B cell (primary cell): ENCODE results near the gene TOP1. TPM values are rescaled to one million over a fixed set of nuclear protein-coding genes. Genes with fewer than 3 reads are reported as not detected.

ENCODE experiments used
- ATAC-seq: fragments of 200-7000 bp; cut with Tn5 transposase; one replicate; pipeline ENCODE4 v1.10.0; 2021; ENCODE audit warnings: low read depth, mild to moderate bottlenecking, moderate number of reproducible peaks, moderate library complexity
- CTCF ChIA-PET: fragments of 350-600 bp; sonication (Branson Sonifier 250); formaldehyde crosslinking; loops from one replicate; lab custom pipeline; 2021; ENCODE audit warnings: antibody characterized with exemption, inconsistent platforms; lab: Charles Lee
- POLR2A ChIA-PET: fragments of 350-600 bp; sonication (Branson Sonifier 250); formaldehyde crosslinking; loops from one replicate; lab custom pipeline; 2021; ENCODE audit warnings: antibody characterized with exemption; lab: Charles Lee
- DNase-seq: peaks from one replicate; pipeline ENCODE4 v3.0.0; 2013
- H2AFZ ChIP-seq: 2 replicates; pipeline ENCODE4 v1.6.1; 2012; ENCODE audit warnings: mild to moderate bottlenecking, low read depth, low read length; ENCODE audit not compliant: insufficient read depth, poor library complexity, severe bottlenecking
- H3K27ac ChIP-seq, 2 donors: 1 replicate in 1 of 2; 2 replicates in 1 of 2; pipeline ENCODE4 v1.5.1; 2012 to 2013; ENCODE audit warnings: low read length in 2 of 2, mild to moderate bottlenecking in 2 of 2, moderate library complexity in 1 of 2
- H3K27me3 ChIP-seq, 4 experiments: fragments of 200-600 bp in 1 of 4; sonication (generic) in 1 of 4; replicated peaks in 1 of 4; 1 replicate in 2 of 4; 2 replicates in 2 of 4; pipeline versions ENCODE4 v1.6.1 to v1.7.0; 2013 to 2016; ENCODE audit warnings: low read length in 3 of 4, mild to moderate bottlenecking in 2 of 4, mixed read lengths in 1 of 4, moderate library complexity in 1 of 4; ENCODE audit not compliant: insufficient read depth in 4 of 4, control insufficient read depth in 3 of 4; ENCODE audit errors: control extremely low read depth in 1 of 4
- H3K36me3 ChIP-seq, 2 experiments: replicated peaks in 1 of 2; 1 replicate in 1 of 2; 2 replicates in 1 of 2; pipeline versions ENCODE4 v1.6.1 to v1.7.1; 2013; ENCODE audit warnings: low read length in 1 of 2; ENCODE audit not compliant: insufficient read depth in 2 of 2, control insufficient read depth in 1 of 2; ENCODE audit errors: control extremely low read depth in 1 of 2, extremely low read depth in 1 of 2
- H3K4me1 ChIP-seq, 2 donors: fragments of 200-600 bp in 1 of 2; sonication (generic) in 1 of 2; 1 replicate in 1 of 2; 2 replicates in 1 of 2; pipeline versions ENCODE4 v1.5.1 to v1.6.1; 2013 to 2017; ENCODE audit warnings: low read length in 2 of 2; ENCODE audit not compliant: control insufficient read depth in 2 of 2, insufficient read depth in 2 of 2
- H3K4me2 ChIP-seq: replicated peaks from 2 replicates; pipeline ENCODE3; 2012; ENCODE audit warnings: mild to moderate bottlenecking, low read depth, low read length; ENCODE audit not compliant: poor library complexity, severe bottlenecking
- H3K4me3 ChIP-seq, 5 experiments: fragments of 200-600 bp in 1 of 5; sonication (generic) in 1 of 5; 1 replicate in 3 of 5; 2 replicates in 2 of 5; pipeline versions ENCODE4 v1.5.1 to v1.7.0; 2011 to 2016; ENCODE audit warnings: low read length in 4 of 5, mild to moderate bottlenecking in 4 of 5, low read depth in 2 of 5, control low read depth in 1 of 5, moderate library complexity in 1 of 5; ENCODE audit not compliant: insufficient read depth in 1 of 5; ENCODE audit errors: control extremely low read depth in 1 of 5, extremely low read depth in 1 of 5
- H3K79me2 ChIP-seq: fragments of 200-600 bp; sonication (generic); one replicate; pipeline ENCODE4 v1.6.0; 2016; ENCODE audit warnings: low read length; ENCODE audit not compliant: control insufficient read depth, insufficient read depth
- H3K9ac ChIP-seq: fragments of 200-600 bp; sonication (generic); 2 replicates; pipeline ENCODE4 v1.6.1; 2017; ENCODE audit warnings: mild to moderate bottlenecking, low read length, moderate library complexity
- H3K9me3 ChIP-seq, 3 donors: one replicate each; pipeline versions ENCODE4 v1.6.1 to v1.7.1; 2013; ENCODE audit warnings: low read length in 2 of 3; ENCODE audit not compliant: control insufficient read depth in 2 of 3, insufficient read depth in 1 of 3; ENCODE audit errors: control extremely low read depth in 1 of 3
- H4K20me1 ChIP-seq: 2 replicates; pipeline ENCODE4 v1.6.0; 2012; ENCODE audit warnings: mild to moderate bottlenecking, low read length; ENCODE audit not compliant: insufficient read depth, control insufficient read depth, poor library complexity, severe bottlenecking
- H3K27ac Mint-ChIP-seq: one replicate; pipeline ENCODE4 v1.8.0; 2021; ENCODE audit warnings: mixed read lengths
- H3K27me3 Mint-ChIP-seq: one replicate; pipeline ENCODE4 v1.8.0; 2021; ENCODE audit warnings: mixed read lengths
- H3K4me1 Mint-ChIP-seq: one replicate; pipeline ENCODE4 v1.8.0; 2021; ENCODE audit warnings: mixed read lengths
- H3K4me3 Mint-ChIP-seq: one replicate; pipeline ENCODE4 v1.8.0; 2021; ENCODE audit warnings: mixed read lengths
- H3K9me3 Mint-ChIP-seq: one replicate; pipeline ENCODE4 v1.8.0; 2022; ENCODE audit warnings: mixed read lengths; ENCODE audit not compliant: insufficient read depth
- EZH2 ChIP-seq: IDR thresholded peaks from 2 replicates; pipeline ENCODE4 v1.6.1; 2012; ENCODE audit warnings: borderline replicate concordance, low read depth, mild to moderate bottlenecking, moderate library complexity, low read length; ENCODE audit not compliant: insufficient read depth, poor library complexity, severe bottlenecking
- WGBS: methylation state at CpG from one replicate; pipeline ENCODE4 v1.1.5; 2013; ENCODE audit warnings: missing lambda C conversion rate; ENCODE audit not compliant: insufficient coverage; 5-methylcytosine and 5-hydroxymethylcytosine counted together
- intact Hi-C: fragments of 100-400 bp; cut with micrococcal nuclease; formaldehyde crosslinking; loops from one replicate; pipeline ENCODE4 v1.10.0; 2022
- polyA plus RNA-seq: library from polyadenylated mRNA; depleted of rRNA; stranded (reverse); fragments of >200 nt; gene quantifications from 2 replicates; pipeline ENCODE4 v1.2.3, GENCODE V29; 2012
- total RNA-seq, 2 donors: library from RNA; stranded (reverse); fragments of 120-200 nt in 1 of 2; gene quantifications; 1 replicate in 1 of 2; 2 replicates in 1 of 2; pipeline versions ENCODE4 v1.2.3 to v1.2.4, GENCODE V29; 2013 to 2022
- TF ChIP-seq, protein P1 (sequence below): fragments of 200-600 bp; IDR thresholded peaks from one replicate; pipeline ENCODE4 v1.8.0; 2022; ENCODE audit warnings: antibody characterized with exemption, mild to moderate bottlenecking

Gene TOP1
- total and polyA plus RNA-seq, 2 donors (not counting 1 experiment from before 2014, with no cell fraction given) = 5.4 to 44.9 TPM

DNA sequence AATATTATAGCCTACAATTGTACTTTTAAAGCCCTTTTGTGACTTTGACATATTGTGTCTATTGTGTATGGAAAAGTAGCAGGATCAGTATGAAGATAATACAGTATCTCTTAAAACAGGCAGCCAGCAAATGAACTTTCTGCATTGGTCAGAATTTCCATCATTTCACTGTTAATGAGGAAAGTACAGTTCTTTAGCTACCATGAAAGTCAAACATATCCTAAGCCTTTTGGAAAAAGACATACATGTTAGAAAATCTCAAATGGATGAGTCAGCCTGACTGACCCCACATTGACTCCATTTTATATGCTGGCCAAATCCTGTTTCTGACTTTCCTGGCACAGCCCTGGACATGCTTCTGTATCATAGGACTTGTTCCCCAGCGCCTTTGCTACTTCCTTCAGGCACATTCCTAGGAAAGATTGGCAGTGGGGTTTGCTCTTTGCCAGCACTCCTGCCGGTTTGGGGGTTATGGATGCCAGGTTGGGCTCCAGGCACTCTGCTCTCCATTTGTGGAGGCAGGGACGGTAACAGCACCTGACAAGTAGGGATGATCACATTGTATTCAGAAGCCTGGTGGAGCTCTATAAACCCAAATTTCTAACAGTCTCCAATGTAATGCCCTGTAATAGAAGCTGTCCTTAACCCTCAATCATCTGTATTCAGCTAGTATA, 43.7 kb downstream of the TOP1 start:
- Histone ChIP-seq H3K9me3 (no peaks in the 10 kb centered on the region), H3K4me2 (no peak overlapping the region), H3K4me1 (peaks cover 9% of the 10 kb centered on the region in 2 donors), H3K4me3 (no peak overlapping the region), H3K27ac (no peak overlapping the region), H3K36me3 (peaks cover 0 to 34% of the 10 kb centered on the region in 2 experiments), H3K27me3 (no peaks in the 10 kb centered on the region), H2AFZ (no peak overlapping the region), H3K79me2 (peaks cover 82% of the 10 kb centered on the region), H4K20me1 (peaks cover 62% of the 10 kb centered on the region), H3K9ac (no peak overlapping the region)
- Mint-ChIP-seq H3K27ac (no peak overlapping the region), H3K27me3 (no peaks in the 10 kb centered on the region), H3K4me3 (no peak overlapping the region), H3K4me1 (peaks cover 46% of the 10 kb centered on the region), H3K9me3 (no peaks in the 10 kb centered on the region)
- TF ChIP-seq, protein P1, sequence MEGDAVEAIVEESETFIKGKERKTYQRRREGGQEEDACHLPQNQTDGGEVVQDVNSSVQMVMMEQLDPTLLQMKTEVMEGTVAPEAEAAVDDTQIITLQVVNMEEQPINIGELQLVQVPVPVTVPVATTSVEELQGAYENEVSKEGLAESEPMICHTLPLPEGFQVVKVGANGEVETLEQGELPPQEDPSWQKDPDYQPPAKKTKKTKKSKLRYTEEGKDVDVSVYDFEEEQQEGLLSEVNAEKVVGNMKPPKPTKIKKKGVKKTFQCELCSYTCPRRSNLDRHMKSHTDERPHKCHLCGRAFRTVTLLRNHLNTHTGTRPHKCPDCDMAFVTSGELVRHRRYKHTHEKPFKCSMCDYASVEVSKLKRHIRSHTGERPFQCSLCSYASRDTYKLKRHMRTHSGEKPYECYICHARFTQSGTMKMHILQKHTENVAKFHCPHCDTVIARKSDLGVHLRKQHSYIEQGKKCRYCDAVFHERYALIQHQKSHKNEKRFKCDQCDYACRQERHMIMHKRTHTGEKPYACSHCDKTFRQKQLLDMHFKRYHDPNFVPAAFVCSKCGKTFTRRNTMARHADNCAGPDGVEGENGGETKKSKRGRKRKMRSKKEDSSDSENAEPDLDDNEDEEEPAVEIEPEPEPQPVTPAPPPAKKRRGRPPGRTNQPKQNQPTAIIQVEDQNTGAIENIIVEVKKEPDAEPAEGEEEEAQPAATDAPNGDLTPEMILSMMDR = no peak
- no peak for TF ChIP-seq EZH2
- 78% methylated on average over 2 of the region's 3 CpGs for WGBS
- ChIA-PET POLR2A (no interaction called here), CTCF (interaction anchor here (0.7 to 10.2 kb wide), 3 partner anchors 13 to 81 kb away, joined by 3 to 80 read pairs (median 3); no protein-coding TSS in a partner anchor)
- intact Hi-C loops = no loop called here
- ATAC-seq (no peak), DNase-seq (no peak)

DNA sequence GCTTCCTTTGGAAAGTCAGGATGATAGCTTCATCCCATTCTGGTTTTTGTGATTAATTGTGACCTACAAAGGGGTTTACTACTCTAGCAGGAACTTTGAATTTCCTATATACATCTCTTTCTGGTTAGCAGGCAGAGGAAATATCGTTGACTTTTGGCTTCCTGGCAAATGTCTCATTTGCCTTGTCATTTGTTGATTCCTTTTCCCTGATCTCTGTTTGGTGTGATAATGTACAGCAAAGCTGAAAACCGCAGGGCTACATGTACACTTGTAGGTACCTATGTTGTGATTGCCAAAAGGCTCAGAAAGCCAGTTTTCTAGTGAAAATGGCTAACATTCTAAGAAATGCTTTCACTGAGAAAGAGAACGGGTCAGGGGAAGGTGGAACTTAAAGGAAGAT, 44.3 kb downstream of the TOP1 start:
- Mint-ChIP-seq H3K27me3 (no peaks in the 10 kb centered on the region), H3K9me3 (no peaks in the 10 kb centered on the region), H3K4me3 (no peak overlapping the region), H3K4me1 (peaks cover 46% of the 10 kb centered on the region), H3K27ac (no peak overlapping the region)
- H3K4me2 ChIP-seq = no peak overlapping the region
- DNase-seq = no peak
- no peak overlapping the region for H2AFZ ChIP-seq
- ChIA-PET CTCF (interaction anchor here (0.7 to 10.2 kb wide), 4 partner anchors 12 to 107 kb away, joined by 3 to 80 read pairs (median 3); no protein-coding TSS in a partner anchor), POLR2A (no interaction called here)
- peaks cover 0 to 36% of the 10 kb centered on the region in 2 experiments for H3K36me3 ChIP-seq
- H3K79me2 ChIP-seq = peaks cover 80% of the 10 kb centered on the region
- no peak for ATAC-seq
- WGBS = 10% methylated on average over 1 of the region's 3 CpGs
- H3K9me3 ChIP-seq = no peaks in the 10 kb centered on the region
- no peak overlapping the region for H3K4me3 ChIP-seq
- H3K27ac ChIP-seq = no peak overlapping the region
- intact Hi-C loops = no loop called here
- peaks cover 13 to 15% of the 10 kb centered on the region in 2 donors for H3K4me1 ChIP-seq
- peaks cover 61% of the 10 kb centered on the region for H4K20me1 ChIP-seq
- no peaks in the 10 kb centered on the region for H3K27me3 ChIP-seq
- no peak for TF ChIP-seq EZH2
- TF ChIP-seq, protein P1 = no peak
- no peak overlapping the region for H3K9ac ChIP-seq
